Endothelial cell of umbilical vein (primary cell): ENCODE results near the gene TRMT112. TPM values are rescaled to one million over a fixed set of nuclear protein-coding genes. Genes with fewer than 3 reads are reported as not detected.

Experiments used
- BruUV-seq: library from RNA; stranded (reverse); fragments of 400-500 nt; replicated peaks from 2 replicates; lab custom pipeline; 2021; lab: Mats Ljungman, UMichigan
- CTCF ChIA-PET: fragments of 300-600, 350-600 bp; sonication (Branson Sonifier 250); formaldehyde crosslinking; loops from one replicate; lab custom pipeline; 2021; ENCODE audit warnings: antibody characterized with exemption, inconsistent platforms; lab: Charles Lee
- POLR2A ChIA-PET: fragments of 300-600, 350-600 bp; sonication (Branson Sonifier 250); formaldehyde crosslinking; loops from one replicate; lab custom pipeline; 2021; ENCODE audit warnings: antibody characterized with exemption, inconsistent platforms; lab: Charles Lee
- DNase-seq: peaks from one replicate; pipeline ENCODE4 v3.0.0-alpha.2; 2011; ENCODE audit warnings: low read depth, low spot score
- FAIRE-seq: peaks from 2 replicates; lab custom pipeline; 2011; peaks lifted over from hg19 to GRCh38; lab: Jason Lieb, UNC
- H2AFZ ChIP-seq: 2 replicates; pipeline ENCODE4 v1.6.0; 2012; ENCODE audit warnings: low read depth, low read length, control low read depth, inconsistent platforms
- H3K27ac ChIP-seq: 2 replicates; pipeline ENCODE4 v1.5.1; 2011; ENCODE audit warnings: low read depth, mild to moderate bottlenecking, control low read depth, low read length, moderate library complexity; ENCODE audit not compliant: insufficient read depth
- H3K27me3 ChIP-seq, 2 experiments: 2 replicates each; pipeline versions ENCODE4 v1.6.0 to v1.6.1; 2011; ENCODE audit warnings: low read length in 2 of 2, mixed read lengths in 1 of 2; ENCODE audit not compliant: control insufficient read depth in 2 of 2, insufficient read depth in 2 of 2
- H3K36me3 ChIP-seq, 2 experiments: 2 replicates in 1 of 2; 3 replicates in 1 of 2; pipeline ENCODE4 v1.5.1; 2011; ENCODE audit warnings: low read length in 2 of 2, mild to moderate bottlenecking in 1 of 2, moderate library complexity in 1 of 2; ENCODE audit not compliant: control insufficient read depth in 2 of 2, insufficient read depth in 2 of 2; ENCODE audit errors: extremely low read depth in 1 of 2
- H3K4me1 ChIP-seq: 3 replicates; pipeline ENCODE4 v1.5.1; 2011; ENCODE audit warnings: mild to moderate bottlenecking, low read length; ENCODE audit not compliant: control insufficient read depth, insufficient read depth; ENCODE audit errors: extremely low read depth
- H3K4me2 ChIP-seq: 2 replicates; pipeline ENCODE4 v1.6.1; 2011; ENCODE audit warnings: low read length, control low read depth, mixed read lengths; ENCODE audit not compliant: insufficient read depth
- H3K4me3 ChIP-seq, 3 experiments: fragments of 200-600 bp in 1 of 3; sonication (generic), shearing (Covaris generic) in 1 of 3; replicated peaks in 1 of 3; 2 replicates each; pipeline ENCODE4 v1.5.1; 2011 to 2016; ENCODE audit warnings: control low read depth in 3 of 3, low read length in 3 of 3, mild to moderate bottlenecking in 2 of 3, inconsistent platforms in 1 of 3, low read depth in 1 of 3, moderate library complexity in 1 of 3; ENCODE audit not compliant: insufficient read depth in 1 of 3
- H3K79me2 ChIP-seq: 2 replicates; pipeline ENCODE4 v1.6.0; 2012; ENCODE audit warnings: low read length, inconsistent platforms; ENCODE audit not compliant: control insufficient read depth, insufficient read depth
- H3K9ac ChIP-seq: replicated peaks from 2 replicates; pipeline ENCODE3; 2011; ENCODE audit warnings: low read length, control low read depth; ENCODE audit not compliant: insufficient read depth; ENCODE audit errors: extremely low read depth
- H3K9me1 ChIP-seq: replicated peaks from 3 replicates; pipeline ENCODE4 v1.6.0; 2011; ENCODE audit warnings: mild to moderate bottlenecking, low read length; ENCODE audit not compliant: control insufficient read depth, insufficient read depth; ENCODE audit errors: extremely low read depth
- H3K9me3 ChIP-seq: replicated peaks from 2 replicates; pipeline ENCODE4 v1.5.1; 2012; ENCODE audit warnings: low read length, inconsistent platforms; ENCODE audit not compliant: control insufficient read depth, insufficient read depth
- H4K20me1 ChIP-seq: replicated peaks from 2 replicates; pipeline ENCODE3; 2011; ENCODE audit warnings: mild to moderate bottlenecking, low read length; ENCODE audit not compliant: control insufficient read depth, insufficient read depth; ENCODE audit errors: extremely low read depth
- CTCF ChIP-seq, 2 donors: IDR thresholded peaks; 1 replicate in 1 of 2; 2 replicates in 1 of 2; pipeline ENCODE4 v1.5.1; 2011; ENCODE audit warnings: low read length in 2 of 2, mild to moderate bottlenecking in 2 of 2, moderate library complexity in 2 of 2, control low read depth in 1 of 2, inconsistent platforms in 1 of 2, low read depth in 1 of 2; ENCODE audit not compliant: insufficient read depth in 1 of 2; ENCODE audit errors: extremely low read depth in 1 of 2
- EZH2 ChIP-seq: IDR thresholded peaks from 2 replicates; pipeline ENCODE4 v1.6.1; 2012; ENCODE audit warnings: borderline replicate concordance, low read depth, mild to moderate bottlenecking, moderate library complexity, low read length, inconsistent platforms; ENCODE audit not compliant: severe bottlenecking
- FOS ChIP-seq: IDR thresholded peaks from 2 replicates; pipeline ENCODE4 v1.6.1; 2011; ENCODE audit warnings: mild to moderate bottlenecking, low read length, moderate library complexity, borderline replicate concordance; ENCODE audit not compliant: insufficient read depth
- GATA2 ChIP-seq: IDR thresholded peaks from 2 replicates; pipeline ENCODE4 v1.7.0; 2011; ENCODE audit warnings: low read depth, mild to moderate bottlenecking, moderate library complexity, mixed read lengths, low read length; ENCODE audit not compliant: insufficient read length, insufficient read depth
- JUN ChIP-seq: IDR thresholded peaks from 2 replicates; pipeline ENCODE4 v1.6.1; 2011; ENCODE audit warnings: borderline replicate concordance, low read depth; ENCODE audit not compliant: insufficient read length, insufficient read depth
- MAX ChIP-seq: IDR thresholded peaks from 2 replicates; pipeline ENCODE4 v1.6.1; 2011; ENCODE audit not compliant: insufficient read depth, insufficient read length
- MYC ChIP-seq: IDR thresholded peaks from one replicate; pipeline ENCODE4 v1.6.1; 2011; ENCODE audit warnings: mild to moderate bottlenecking, low read depth, low read length
- POLR2A ChIP-seq: IDR thresholded peaks from 2 replicates; pipeline ENCODE4 v1.6.1; 2012; ENCODE audit warnings: low read depth, mild to moderate bottlenecking, control low read depth, low read length
- POLR2AphosphoS5 ChIP-seq: IDR thresholded peaks from 2 replicates; pipeline ENCODE4 v1.6.1; 2012; ENCODE audit warnings: low read depth, mild to moderate bottlenecking, control low read depth, low read length, moderate library complexity; ENCODE audit not compliant: insufficient read depth
- dilution Hi-C: fragments of 300-500 bp; cut with MboI; formaldehyde crosslinking; loops from one replicate; pipeline ENCODE4 v1.15.0; 2019; ENCODE audit warnings: low sequenced_read_pairs; ENCODE audit not compliant: extremely low pct_ligation_motif_present
- intact Hi-C: fragments of 100-400 bp; cut with micrococcal nuclease; formaldehyde crosslinking; loops from one replicate; pipeline ENCODE4 v1.10.0; 2022
- polyA plus RNA-seq, 4 experiments: library from polyadenylated mRNA; depleted of rRNA in 3 of 4; stranded (reverse) in 3 of 4; unstranded in 1 of 4; fragments of >200 nt; gene quantifications; 2 replicates each; pipeline versions ENCODE4 v1.2.1 to v1.2.3, GENCODE V29; 2011 to 2012; ENCODE audit warnings: missing spikeins in 1 of 4
- total RNA-seq: library from RNA; stranded (reverse); gene quantifications from 2 replicates; pipeline ENCODE4 v1.2.3, GENCODE V29; 2021

Gene TRMT112
- total and polyA plus RNA-seq, 2 donors (not counting 3 experiments of a cell fraction or from before 2014, with no cell fraction given): 195 to 575 TPM

GRCh38 chr11:64294774-64295173, 22.6 kb downstream of the TRMT112 start:
- H2AFZ ChIP-seq: no peak overlapping the region
- H3K27me3 ChIP-seq: peaks cover 67 to 90% of the 10 kb centered on the region in 2 experiments
- no peaks in the 10 kb centered on the region for H3K9me3 ChIP-seq
- intact Hi-C loops (no loop called here), dilution Hi-C loops (no loop called here)
- no peak overlapping the region for H3K9ac ChIP-seq
- H3K36me3 ChIP-seq: no peaks in the 10 kb centered on the region
- ChIA-PET CTCF (interaction anchor here (0.7 kb wide), 1 partner anchor 10 kb away, joined by 4 read pairs; the partner anchor contains the start of gene ESRRA), POLR2A (no interaction called here)
- H4K20me1 ChIP-seq: no peaks in the 10 kb centered on the region
- H3K4me2 ChIP-seq: no peak overlapping the region
- H3K27ac ChIP-seq: no peak overlapping the region
- TF ChIP-seq CTCF (IDR thresholded peaks at IDR 0.05; ENCODE audit: extremely low read depth in 1 of 2, insufficient read depth in 1 of 2, low read depth in 1 of 2, low read length in 2 of 2) (no peak), JUN (no peak), GATA2 (no peak), POLR2A (no peak), MYC (no peak), MAX (no peak), FOS (no peak), EZH2 (no peak), POLR2AphosphoS5 (no peak)
- H3K9me1 ChIP-seq: no peaks in the 10 kb centered on the region
- DNase-seq (no peak), FAIRE-seq (no peak)
- H3K4me3 ChIP-seq: no peak overlapping the region
- no peaks in the 10 kb centered on the region for H3K79me2 ChIP-seq
- H3K4me1 ChIP-seq: peaks cover 5% of the 10 kb centered on the region
- no TSS peak for BruUV-seq
